Heart left ventricle (tissue), 13 donors: Measurements from ENCODE around the gene APOA1.

ENCODE experiments used
- POLR2A ChIP-seq, 2 donors: fragments of 450-650 bp; IDR thresholded peaks; one replicate each; pipeline ENCODE4 v1.6.1; 2017; ENCODE audit warnings: antibody characterized with exemption in 2 of 2, mild to moderate bottlenecking in 2 of 2, moderate library complexity in 2 of 2
- TF ChIP-seq, protein P1 (sequence below), 12 donors: fragments of 200-600 bp; sonication (generic) in 4 of 12; IDR thresholded peaks; one replicate each; pipeline versions ENCODE4 v1.5.0 to v1.8.0; 2018 to 2022; ENCODE audit warnings: antibody characterized with exemption in 12 of 12, mild to moderate bottlenecking in 5 of 12
- donor health status: ischemic (EF 13 %, LVEDD 7.1; RV severe dilation, severe dysfunction).
- donor health status: DM: no; HTN: yes; CAD: no.
- donor health status: DM: no; HTN: no; CAD: no.
- donor health status: ischemic (EF 25% LVEDD 6.9; RV normal size, moderate dysfunction).
- donor health status: ischemic (EF 25% LVEDD 5.7; RV mildly dilated, moderate dysfunction).
- donor health status: ischemic (EF 35%, LVEDD 5.7; RV mildly dilated, moderate dysfunction).
- donor health status: nonischemic (EF 11% LVEDD 7.7; RV severe dilation, severe dysfunction).
- donor health status: DM: yes; HTN: yes; CAD: no.
- donor health status: PGD.
- donor health status: ischemic (EF 29% LVEDD 5.4; RV normal size, mild dysfunction).
- donor health status: nonischemic (EF 23%, LVEDD 6.1; RV moderate dilation, normal function).

DNA sequence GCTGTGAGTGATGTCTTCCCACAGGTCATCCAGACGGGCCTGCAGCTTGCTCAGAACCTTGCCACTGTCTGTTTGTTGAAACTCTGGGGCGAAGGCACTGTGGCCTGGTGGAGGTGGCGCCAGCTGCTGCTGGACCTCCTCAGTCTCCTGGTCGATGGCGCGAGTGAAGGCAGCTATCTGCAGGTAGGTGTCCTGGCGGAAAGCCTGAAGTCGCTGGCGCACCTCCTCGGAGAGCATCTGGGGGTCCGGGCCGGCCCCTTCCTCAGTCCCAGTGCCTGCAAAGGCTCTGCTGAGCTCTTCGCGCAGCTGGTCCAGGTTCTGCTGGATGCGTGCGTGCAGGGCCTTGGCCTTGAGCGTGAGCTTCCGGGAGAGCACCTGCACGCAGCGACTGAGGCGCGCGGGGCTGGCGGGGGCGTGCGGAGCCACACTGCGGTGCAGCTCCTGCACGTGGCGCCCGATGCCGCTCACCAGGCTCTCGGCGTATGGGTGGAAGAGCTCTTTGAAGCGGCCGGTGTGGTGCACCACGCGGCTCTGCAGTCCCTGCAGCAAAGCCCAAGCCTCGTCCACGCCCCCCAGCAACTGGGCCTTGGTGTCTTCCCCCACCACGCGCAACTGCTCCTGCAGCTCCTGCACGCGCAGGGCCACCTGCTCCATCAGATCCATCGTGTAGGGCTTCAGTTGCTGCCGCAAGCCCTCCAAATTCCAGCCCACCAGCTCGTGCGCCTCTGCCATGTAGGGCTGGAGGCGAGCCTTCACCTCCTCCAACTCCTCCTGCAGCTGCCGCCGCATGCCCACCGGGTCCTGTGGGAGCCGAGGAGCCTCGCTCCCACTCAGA lies 47.0 kb downstream of the APOA1 start:
- no peak for TF ChIP-seq POLR2A (IDR thresholded peaks at IDR 0.05)
- TF ChIP-seq, protein P1, sequence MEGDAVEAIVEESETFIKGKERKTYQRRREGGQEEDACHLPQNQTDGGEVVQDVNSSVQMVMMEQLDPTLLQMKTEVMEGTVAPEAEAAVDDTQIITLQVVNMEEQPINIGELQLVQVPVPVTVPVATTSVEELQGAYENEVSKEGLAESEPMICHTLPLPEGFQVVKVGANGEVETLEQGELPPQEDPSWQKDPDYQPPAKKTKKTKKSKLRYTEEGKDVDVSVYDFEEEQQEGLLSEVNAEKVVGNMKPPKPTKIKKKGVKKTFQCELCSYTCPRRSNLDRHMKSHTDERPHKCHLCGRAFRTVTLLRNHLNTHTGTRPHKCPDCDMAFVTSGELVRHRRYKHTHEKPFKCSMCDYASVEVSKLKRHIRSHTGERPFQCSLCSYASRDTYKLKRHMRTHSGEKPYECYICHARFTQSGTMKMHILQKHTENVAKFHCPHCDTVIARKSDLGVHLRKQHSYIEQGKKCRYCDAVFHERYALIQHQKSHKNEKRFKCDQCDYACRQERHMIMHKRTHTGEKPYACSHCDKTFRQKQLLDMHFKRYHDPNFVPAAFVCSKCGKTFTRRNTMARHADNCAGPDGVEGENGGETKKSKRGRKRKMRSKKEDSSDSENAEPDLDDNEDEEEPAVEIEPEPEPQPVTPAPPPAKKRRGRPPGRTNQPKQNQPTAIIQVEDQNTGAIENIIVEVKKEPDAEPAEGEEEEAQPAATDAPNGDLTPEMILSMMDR (IDR thresholded peaks at IDR 0.05), result no peak
